PC-3 (cell line): ENCODE results near the gene CHST9.

Source experiments
- EZH2 ChIP-seq: fragments of 300-600 bp; sonication (generic); IDR thresholded peaks from one replicate; pipeline ENCODE4 v1.6.1; 2017; ENCODE audit warnings: antibody characterized with exemption, mild to moderate bottlenecking, low read length; ENCODE audit not compliant: unreplicated experiment
- EZH2phosphoT487 ChIP-seq: fragments of 300-600 bp; sonication (generic); IDR thresholded peaks from 2 replicates; pipeline ENCODE4 v1.6.1; 2018; ENCODE audit warnings: mild to moderate bottlenecking, antibody characterized with exemption, low read length, borderline replicate concordance
- TF ChIP-seq, protein P1 (sequence below): fragments of 300-600 bp; sonication (generic); conservative IDR thresholded peaks from 2 replicates; pipeline ENCODE4 v1.5.1; 2017; ENCODE audit warnings: antibody characterized with exemption, low read depth, mild to moderate bottlenecking, low read length

DNA sequence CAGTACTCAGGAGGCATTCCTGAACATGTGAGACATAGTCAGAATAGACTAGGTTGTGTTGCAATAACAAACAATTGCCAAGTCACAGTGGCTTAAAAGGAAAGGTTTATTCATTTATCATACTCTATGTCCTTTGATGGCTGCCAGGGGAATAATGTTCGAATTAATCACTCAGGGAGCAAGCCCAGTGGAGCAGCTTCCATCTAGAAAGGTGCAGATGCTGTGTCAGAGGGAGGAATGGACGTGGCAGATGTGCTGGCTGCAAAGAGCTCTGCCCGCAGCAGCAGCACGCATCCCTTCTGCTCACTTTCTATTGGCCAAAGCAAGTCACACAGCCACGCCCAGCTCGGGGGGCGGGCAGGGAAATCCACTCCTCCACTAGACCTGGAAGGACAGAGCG, 213.7 kb downstream of the CHST9 start:
- TF ChIP-seq, protein P1, sequence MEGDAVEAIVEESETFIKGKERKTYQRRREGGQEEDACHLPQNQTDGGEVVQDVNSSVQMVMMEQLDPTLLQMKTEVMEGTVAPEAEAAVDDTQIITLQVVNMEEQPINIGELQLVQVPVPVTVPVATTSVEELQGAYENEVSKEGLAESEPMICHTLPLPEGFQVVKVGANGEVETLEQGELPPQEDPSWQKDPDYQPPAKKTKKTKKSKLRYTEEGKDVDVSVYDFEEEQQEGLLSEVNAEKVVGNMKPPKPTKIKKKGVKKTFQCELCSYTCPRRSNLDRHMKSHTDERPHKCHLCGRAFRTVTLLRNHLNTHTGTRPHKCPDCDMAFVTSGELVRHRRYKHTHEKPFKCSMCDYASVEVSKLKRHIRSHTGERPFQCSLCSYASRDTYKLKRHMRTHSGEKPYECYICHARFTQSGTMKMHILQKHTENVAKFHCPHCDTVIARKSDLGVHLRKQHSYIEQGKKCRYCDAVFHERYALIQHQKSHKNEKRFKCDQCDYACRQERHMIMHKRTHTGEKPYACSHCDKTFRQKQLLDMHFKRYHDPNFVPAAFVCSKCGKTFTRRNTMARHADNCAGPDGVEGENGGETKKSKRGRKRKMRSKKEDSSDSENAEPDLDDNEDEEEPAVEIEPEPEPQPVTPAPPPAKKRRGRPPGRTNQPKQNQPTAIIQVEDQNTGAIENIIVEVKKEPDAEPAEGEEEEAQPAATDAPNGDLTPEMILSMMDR, result no peak
- TF ChIP-seq EZH2 (no peak), EZH2phosphoT487 (no peak)
